HG03378 (cell line): ENCODE results near the gene LFNG.

Experiments
- ATAC-seq: cut with Tn5 transposase; IDR thresholded peaks from one replicate; pipeline ENCODE4 v1.9.1; 2021; ENCODE audit warnings: mild to moderate bottlenecking, moderate library complexity; ENCODE audit not compliant: unreplicated experiment

Gene LFNG

GRCh38 chr7:2482725-2483451, 36.7 kb upstream of the LFNG start:
- ATAC-seq = no peak

- no peak for ATAC-seq
Measured at GRCh38 chr7:2483494-2483893, 36.1 kb upstream of the LFNG start.

- no peak for ATAC-seq
Measured at GRCh38 chr7:2484868-2485267, 34.7 kb upstream of the LFNG start.

GRCh38 chr7:2487586-2488271, 31.8 kb upstream of the LFNG start:
- no peak for ATAC-seq

- ATAC-seq = no peak
Measured at GRCh38 chr7:2488272-2488645, 31.3 kb upstream of the LFNG start.

GRCh38 chr7:2488681-2489080, 30.9 kb upstream of the LFNG start:
- ATAC-seq = no peak

- no peak for ATAC-seq
Measured at GRCh38 chr7:2490181-2490651, 29.4 kb upstream of the LFNG start.

GRCh38 chr7:2492038-2492437, 27.5 kb upstream of the LFNG start:
- ATAC-seq = no peak

GRCh38 chr7:2493205-2494164, 26.1 kb upstream of the LFNG start:
- ATAC-seq = no peak

- no peak for ATAC-seq
Measured at GRCh38 chr7:2494191-2495130, 25.1 kb upstream of the LFNG start.

- no peak for ATAC-seq
Measured at GRCh38 chr7:2495418-2496299, 23.9 kb upstream of the LFNG start.

- no peak for ATAC-seq
Measured at GRCh38 chr7:2496375-2496774, 23.2 kb upstream of the LFNG start.

GRCh38 chr7:2497065-2497464, 22.5 kb upstream of the LFNG start:
- no peak for ATAC-seq

GRCh38 chr7:2497500-2498336, 21.9 kb upstream of the LFNG start:
- ATAC-seq = no peak

- no peak for ATAC-seq
Measured at GRCh38 chr7:2498708-2499107, 20.9 kb upstream of the LFNG start.

GRCh38 chr7:2499181-2499580, 20.4 kb upstream of the LFNG start:
- no peak for ATAC-seq

- ATAC-seq = no peak
Measured at GRCh38 chr7:2499719-2500430, 19.7 kb upstream of the LFNG start.

GRCh38 chr7:2500701-2501100, 18.9 kb upstream of the LFNG start:
- ATAC-seq = no peak
